ENCODE measurements around the gene CFAP206.
A peak's percentile ranks its signal among the peaks of the same experiment; 100 is the strongest.
"Not testable (repeated sequence)": the region's sequence is repeated elsewhere in the genome, so short reads cannot be mapped to it uniquely, and the experiment has no call there.

CFAP206 gene

GRCh38 chr6:87426789-87427188, 19.0 kb downstream of the CFAP206 start:
- DNase-seq (ENCODE audit: low spot score) = no peak

GRCh38 chr6:87430499-87430898, 22.7 kb downstream of the CFAP206 start:
- no peak for DNase-seq (ENCODE audit: low spot score)

DNA sequence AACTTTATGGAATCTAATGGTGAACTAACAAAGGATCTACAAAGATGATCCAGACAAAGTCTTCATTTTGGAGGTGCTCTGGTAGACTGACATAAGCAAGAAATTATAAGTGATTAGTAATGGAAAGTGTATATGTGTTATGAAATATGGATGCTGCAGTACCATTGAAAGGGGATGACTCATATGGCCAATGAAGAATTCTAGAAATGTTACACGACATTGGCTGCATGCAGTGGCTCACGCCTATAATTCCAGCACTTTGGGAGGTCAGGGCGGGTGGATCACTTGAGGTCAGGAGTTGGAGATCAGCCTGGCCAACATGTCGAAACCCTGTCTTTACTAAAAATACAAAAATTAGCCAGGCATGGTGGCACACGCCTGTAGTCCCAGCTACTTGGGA, 23.5 kb downstream of the CFAP206 start:
- no peak for DNase-seq (ENCODE audit: low spot score)

DNA sequence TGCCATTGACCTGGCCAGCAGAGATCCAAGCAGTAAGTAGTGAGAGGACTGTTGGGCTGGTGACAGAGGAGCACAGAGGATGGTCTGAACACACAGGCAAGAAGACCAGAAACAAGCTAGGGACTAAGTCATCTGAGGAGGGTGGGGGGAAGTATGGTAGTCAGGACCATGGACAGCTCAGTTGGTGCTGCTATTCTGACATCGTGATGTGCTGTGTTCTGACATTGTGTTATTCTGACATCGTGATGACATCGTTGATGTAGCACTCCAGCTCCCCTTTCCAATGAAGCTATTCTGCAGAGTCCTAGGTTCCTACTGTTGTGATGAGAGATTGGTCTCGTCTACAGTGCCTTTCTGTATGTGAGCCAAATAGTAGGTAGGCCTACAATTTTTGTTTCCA, 28.7 kb downstream of the CFAP206 start:
- peak; percentile 82 for DNase-seq (ENCODE audit: low spot score)

DNA sequence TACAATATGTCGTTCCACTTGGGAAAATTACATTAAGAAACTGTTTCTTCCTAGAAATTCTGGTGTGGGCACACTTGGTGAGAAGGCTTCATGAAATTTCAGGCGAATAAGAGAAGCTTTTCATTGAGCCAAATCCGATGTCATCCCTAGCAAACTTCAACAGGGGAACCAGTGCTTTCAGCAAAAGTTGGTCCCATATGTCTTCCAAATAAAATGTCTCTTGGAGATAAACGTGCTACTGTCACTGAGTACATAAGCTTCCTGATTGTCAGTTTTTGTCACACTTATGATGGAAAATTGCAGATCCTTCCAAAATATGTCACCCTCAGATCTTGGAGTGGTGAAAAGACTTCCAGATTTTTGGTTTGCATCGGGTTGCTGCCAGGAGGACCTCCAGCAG, 33.9 kb downstream of the CFAP206 start:
- no peak for DNase-seq (ENCODE audit: low spot score)

- DNase-seq (ENCODE audit: low spot score) = peak; percentile 39
Measured at GRCh38 chr6:87444362-87444761, 36.6 kb downstream of the CFAP206 start.

DNA sequence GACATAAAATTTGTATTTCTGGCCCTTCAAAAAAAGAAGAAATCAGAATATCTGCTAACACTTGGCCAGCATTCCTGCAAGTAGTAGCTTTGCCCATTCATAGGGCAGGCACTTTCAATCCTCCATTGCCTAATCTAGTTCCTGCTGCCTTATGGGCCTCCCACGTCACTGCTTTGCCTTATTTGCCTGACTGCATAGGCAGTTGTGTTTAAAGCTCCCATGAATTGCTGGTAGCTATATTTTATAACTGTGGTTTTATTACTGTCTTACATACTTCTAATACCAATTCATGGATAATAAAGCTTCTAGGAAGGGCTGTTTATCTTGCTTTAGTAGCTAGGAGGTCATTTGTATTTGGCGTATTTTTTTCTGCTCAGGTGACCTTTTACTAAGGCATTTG, 57.3 kb downstream of the CFAP206 start:
- DNase-seq (ENCODE audit: low spot score) = no peak

- peak; percentile 90 for DNase-seq (ENCODE audit: low spot score)
Measured at GRCh38 chr6:87472525-87473418, 65.0 kb downstream of the CFAP206 start, which contains the start of gene SLC35A1. TSS of gene SLC35A1 (plus strand) at chr6:87472974. CDS start at chr6:87473004, 30 bp downstream.

GRCh38 chr6:87473419-87473903, 65.7 kb downstream of the CFAP206 start:
- DNase-seq (ENCODE audit: low spot score) = peak; percentile 18

DNA sequence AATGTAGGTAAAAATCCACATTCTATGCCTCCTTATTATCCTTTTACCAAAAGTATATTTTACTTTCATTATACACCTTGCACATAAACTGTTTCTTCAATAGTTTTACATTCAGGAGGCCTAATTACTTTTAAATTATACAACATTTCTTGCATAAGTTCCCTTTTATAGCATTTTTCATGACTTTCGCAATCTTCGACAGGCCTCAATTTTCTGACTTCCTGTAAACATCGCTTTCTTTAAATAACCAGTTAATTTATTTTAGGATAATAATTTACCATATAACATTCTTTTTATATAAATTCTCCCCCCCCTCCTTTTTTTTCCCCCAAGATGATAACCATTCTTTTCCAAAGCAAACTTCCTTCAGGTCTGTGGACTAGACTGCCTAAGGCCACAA, 74.2 kb downstream of the CFAP206 start:
- no peak for DNase-seq (ENCODE audit: low spot score)

GRCh38 chr6:87482366-87482765, 74.6 kb downstream of the CFAP206 start:
- no peak for DNase-seq (ENCODE audit: low spot score)

DNA sequence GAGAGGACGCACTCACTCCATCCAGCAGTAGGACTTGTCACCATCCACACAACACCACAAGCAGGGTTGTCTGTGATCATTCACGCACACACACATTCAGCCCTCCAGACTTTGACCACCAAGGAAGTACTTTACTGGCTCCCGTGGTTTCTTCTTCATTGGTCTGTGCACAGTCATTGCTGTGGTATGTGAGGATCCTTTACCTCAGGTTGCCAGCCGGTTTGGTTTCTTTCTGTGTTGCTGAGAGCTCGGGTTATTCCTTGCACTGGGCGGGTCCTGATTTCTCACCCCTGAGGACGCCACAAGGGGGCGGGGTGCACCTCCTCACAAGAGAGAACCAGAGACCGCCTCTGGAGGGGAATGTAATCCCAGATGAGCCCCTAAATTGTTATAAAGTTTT, 76.2 kb downstream of the CFAP206 start:
- peak; percentile 50 for DNase-seq (ENCODE audit: low spot score)

GRCh38 chr6:87484491-87484890, 76.7 kb downstream of the CFAP206 start:
- no peak for DNase-seq (ENCODE audit: low spot score)

DNA sequence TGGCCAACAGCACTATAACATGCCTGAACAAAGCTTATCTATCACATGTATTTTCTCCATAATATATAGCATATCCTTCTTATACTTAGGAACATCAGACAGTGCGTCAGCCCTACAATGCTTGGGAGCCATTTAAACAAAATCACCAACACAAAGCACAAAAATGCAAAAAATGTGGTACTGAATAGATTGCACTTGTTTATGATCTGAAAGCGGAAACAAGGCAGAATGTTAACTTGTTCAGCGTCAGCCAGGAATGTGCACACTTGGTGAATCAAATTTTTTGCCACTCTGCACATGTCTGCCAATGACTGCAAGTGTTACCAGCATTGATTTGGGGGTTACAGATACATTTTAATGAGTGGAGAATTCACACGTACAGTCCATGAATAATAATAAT, 79.8 kb downstream of the CFAP206 start:
- no peak for DNase-seq (ENCODE audit: low spot score)

GRCh38 chr6:87489326-87489725, 81.6 kb downstream of the CFAP206 start:
- not testable (repeated sequence) for DNase-seq (ENCODE audit: low spot score)

- DNase-seq (ENCODE audit: low spot score) = no peak
Measured at GRCh38 chr6:87494761-87495422, 87.1 kb downstream of the CFAP206 start.

GRCh38 chr6:87498048-87498447, 90.3 kb downstream of the CFAP206 start:
- DNase-seq (ENCODE audit: low spot score) = no peak

DNA sequence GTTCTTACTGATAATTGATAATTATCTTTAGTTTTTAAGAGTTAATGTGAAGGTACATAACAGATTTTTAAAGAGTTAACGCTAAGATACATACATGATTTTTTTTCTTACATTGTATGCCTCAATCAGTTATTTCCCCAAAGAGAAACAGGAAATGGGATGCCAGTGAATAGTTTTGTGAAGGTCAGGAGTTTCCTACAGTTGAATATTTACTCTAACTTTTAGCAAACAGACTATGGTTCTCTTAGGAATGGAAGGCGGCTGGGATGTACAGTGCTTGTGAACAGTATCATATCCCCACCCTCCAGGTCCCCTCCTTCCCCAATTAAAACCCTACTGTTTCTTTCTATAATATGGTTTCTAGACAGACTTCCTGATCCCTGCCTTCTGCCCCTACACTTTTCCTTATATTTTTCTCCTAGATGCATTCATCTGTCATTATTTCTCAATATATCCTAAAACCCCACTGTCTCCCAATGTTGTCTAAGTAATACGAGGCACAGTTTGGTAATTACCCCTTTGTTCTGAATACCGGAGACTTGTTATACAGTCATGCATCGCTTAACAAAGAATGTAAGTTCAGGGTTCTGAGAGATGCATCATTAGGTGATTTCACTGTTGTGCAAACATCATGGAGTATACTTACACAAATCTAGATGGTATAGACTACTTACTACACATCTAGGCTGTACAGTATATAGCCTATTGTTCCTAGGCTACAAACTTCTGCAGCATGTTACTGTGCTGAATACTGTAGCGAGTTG, 94.2 kb downstream of the CFAP206 start:
- no peak for DNase-seq (ENCODE audit: low spot score)

- DNase-seq (ENCODE audit: low spot score) = no peak
Measured at GRCh38 chr6:87504441-87504840, 96.7 kb downstream of the CFAP206 start.

Measured in iPS-NIHi11 (cell line).